ENCODE data around the gene ITGA2B.

- TF ChIP-seq CTCF (IDR thresholded peaks at IDR 0.05) (no peak), ZFX (IDR thresholded peaks at IDR 0.05; ENCODE audit: borderline replicate concordance) (no peak)
Observed at GRCh38 chr17:44348234-44348987, 41.0 kb downstream of the ITGA2B start.
